H1 (cell line): ENCODE data around the gene DNLZ. TPM values are rescaled to one million over a fixed set of nuclear protein-coding genes. Genes with fewer than 3 reads are reported as not detected.

Experiments used
- BCL11A ChIP-seq, 2 experiments: IDR thresholded peaks; one replicate each; pipeline ENCODE4 v1.6.1; 2011; ENCODE audit warnings: low read depth in 2 of 2, low read length in 2 of 2, mild to moderate bottlenecking in 2 of 2
- CBX8 ChIP-seq: fragments of 300-800, 300-1000 bp; sonication (generic); IDR thresholded peaks from 2 replicates; pipeline ENCODE4 v1.7.1; 2016; ENCODE audit warnings: low read depth, low read length, borderline replicate concordance
- TCF12 ChIP-seq: IDR thresholded peaks from 2 replicates; pipeline ENCODE4 v1.6.1; 2011; ENCODE audit warnings: low read depth, mild to moderate bottlenecking, low read length
- polyA plus RNA-seq, 7 experiments: library from polyadenylated mRNA; depleted of rRNA in 3 of 7; stranded (reverse) in 5 of 7; unstranded in 2 of 7; fragments of >200 nt in 5 of 7; fragments of 200-250 nt in 2 of 7; gene quantifications; 1 replicate in 5 of 7; 2 replicates in 1 of 7; 4 replicates in 1 of 7; pipeline versions ENCODE4 v1.2.1 to v1.2.3, GENCODE V29; 2011 to 2013; ENCODE audit warnings: missing spikeins in 2 of 7, mixed read lengths in 2 of 7
- total RNA-seq: library from RNA; stranded (reverse); fragmentation: NEBNext Ultra II Directional; extraction: Animal tissue kit (Norgen Biotek cat#: 25700); gene quantifications from 2 replicates; pipeline ENCODE4 v1.2.1, GENCODE V29; 2021

The DNLZ gene
- total and polyA plus RNA-seq, 2 of the 8 experiments (the other 6 are each of a cell fraction or from before 2014, with no cell fraction given), result 11.6 to 17.9 TPM

DNA sequence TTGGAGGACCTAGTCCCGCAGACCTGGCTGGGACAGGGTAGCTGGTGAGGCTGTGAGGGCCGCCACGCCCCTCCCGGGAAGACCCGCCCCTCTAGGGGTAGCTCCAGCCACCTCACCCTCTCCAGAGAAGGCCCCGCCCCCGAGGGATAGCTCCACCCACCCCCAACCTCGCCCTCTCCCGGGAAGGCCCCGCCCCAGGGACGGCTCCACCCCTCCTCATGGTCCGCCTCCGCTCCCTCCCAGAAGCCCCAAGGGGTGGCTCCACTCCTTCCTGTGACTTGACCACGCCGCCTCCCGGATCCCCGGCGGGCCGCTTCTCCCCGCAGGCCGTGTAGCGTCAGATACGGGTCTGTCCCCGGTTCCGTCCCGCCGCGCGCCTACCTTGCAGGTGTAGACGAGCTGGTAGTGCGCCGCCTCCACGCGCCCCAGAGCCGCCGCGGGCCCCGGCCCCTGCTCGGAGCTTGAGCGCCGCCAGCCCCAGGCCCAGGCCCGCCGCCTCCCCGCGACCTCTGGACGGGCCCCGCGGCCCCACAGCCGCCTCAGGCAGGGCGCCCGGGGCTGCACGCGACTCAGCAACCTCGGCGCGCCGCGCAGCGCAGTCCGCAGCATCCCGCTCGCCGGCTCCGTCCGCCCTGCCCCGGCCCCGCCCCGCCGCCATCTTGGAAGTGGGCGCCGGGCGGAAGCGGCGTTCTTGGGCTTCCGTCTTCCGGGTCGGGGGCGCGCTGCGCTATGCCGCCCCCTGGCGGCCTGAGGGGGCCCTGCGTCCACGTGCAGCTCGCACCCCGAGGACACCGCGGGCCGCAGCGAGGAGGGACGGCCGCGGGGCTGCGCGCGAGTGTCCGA is at the start of gene DNLZ (continued):
- no peak for TF ChIP-seq BCL11A (IDR thresholded peaks at IDR 0.05; ENCODE audit: low read depth in 2 of 2, low read length in 2 of 2)
- no peak for TF ChIP-seq CBX8
- peak; percentile 86 for TF ChIP-seq TCF12
- TF ChIP-seq, all 59 proteins: peak for 28
